SU-DHL-6 (cell line): ENCODE measurements around the gene LRRC1.

Experiments
- EZH2phosphoT487 ChIP-seq: fragments of 200-600 bp; sonication (generic), shearing (Covaris generic); conservative IDR thresholded peaks from 2 replicates; pipeline ENCODE4 v1.6.1; 2018; ENCODE audit warnings: mild to moderate bottlenecking, antibody characterized with exemption, low read length, moderate library complexity, mixed read lengths
- TF ChIP-seq, protein P1 (sequence below): fragments of 200-600 bp; sonication (generic); IDR thresholded peaks from one replicate; pipeline ENCODE4 v1.5.1; 2017; ENCODE audit warnings: antibody characterized with exemption, mild to moderate bottlenecking, low read length, moderate library complexity; ENCODE audit not compliant: insufficient read depth, poor library complexity, severe bottlenecking

DNA sequence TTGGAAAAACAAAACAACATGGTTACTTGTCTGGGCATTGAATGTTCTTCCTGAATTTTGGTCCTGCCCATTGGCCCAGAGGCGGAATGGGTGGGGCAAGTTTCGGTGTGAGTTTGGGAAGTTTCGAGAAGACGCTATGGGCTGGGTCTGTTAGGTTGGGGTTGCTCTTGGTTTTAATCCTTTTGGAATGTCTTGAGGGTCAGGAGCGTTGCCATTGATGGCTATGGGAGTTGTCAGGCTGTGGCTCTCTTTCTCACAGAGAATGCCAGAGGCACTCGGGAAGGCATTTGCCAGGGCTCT lies 135.0 kb downstream of the LRRC1 start:
- TF ChIP-seq, protein P1, sequence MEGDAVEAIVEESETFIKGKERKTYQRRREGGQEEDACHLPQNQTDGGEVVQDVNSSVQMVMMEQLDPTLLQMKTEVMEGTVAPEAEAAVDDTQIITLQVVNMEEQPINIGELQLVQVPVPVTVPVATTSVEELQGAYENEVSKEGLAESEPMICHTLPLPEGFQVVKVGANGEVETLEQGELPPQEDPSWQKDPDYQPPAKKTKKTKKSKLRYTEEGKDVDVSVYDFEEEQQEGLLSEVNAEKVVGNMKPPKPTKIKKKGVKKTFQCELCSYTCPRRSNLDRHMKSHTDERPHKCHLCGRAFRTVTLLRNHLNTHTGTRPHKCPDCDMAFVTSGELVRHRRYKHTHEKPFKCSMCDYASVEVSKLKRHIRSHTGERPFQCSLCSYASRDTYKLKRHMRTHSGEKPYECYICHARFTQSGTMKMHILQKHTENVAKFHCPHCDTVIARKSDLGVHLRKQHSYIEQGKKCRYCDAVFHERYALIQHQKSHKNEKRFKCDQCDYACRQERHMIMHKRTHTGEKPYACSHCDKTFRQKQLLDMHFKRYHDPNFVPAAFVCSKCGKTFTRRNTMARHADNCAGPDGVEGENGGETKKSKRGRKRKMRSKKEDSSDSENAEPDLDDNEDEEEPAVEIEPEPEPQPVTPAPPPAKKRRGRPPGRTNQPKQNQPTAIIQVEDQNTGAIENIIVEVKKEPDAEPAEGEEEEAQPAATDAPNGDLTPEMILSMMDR = no peak
- TF ChIP-seq EZH2phosphoT487 = no peak
